ENCODE results near the gene LRRC38.
"Not testable (repeated sequence)": the region's sequence is repeated elsewhere in the genome, so short reads cannot be mapped to it uniquely, and the experiment has no call there.

The LRRC38 gene

DNA sequence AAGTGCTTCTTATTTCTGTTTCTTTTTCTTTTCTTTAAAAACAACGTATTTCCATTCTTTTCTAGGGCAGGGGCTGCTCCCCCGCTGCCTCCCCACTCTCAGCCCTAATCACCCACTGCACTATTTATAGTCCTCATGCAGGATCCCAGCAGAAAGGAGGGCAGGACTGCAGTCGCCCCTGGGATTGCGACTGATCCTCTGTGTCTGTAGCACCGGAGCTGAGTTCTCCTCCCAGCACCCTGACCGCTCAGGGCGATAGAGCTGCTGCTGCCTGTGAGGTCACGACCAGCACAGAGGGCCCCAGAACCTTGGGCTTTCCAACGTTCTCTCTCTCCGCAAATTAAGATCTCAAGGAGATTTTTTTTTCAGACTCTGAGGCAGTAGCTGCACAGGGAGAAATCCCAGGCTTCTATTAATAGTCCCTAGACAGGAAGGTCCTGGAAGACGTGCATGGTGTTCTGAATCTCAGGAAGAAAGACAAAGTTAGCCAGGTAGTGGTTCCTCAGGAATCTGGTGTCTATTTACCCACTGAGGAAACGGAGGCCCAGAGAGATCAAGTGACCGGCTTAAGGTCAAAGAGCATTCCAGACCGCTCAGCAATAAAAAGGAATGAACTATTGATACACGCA is 56.8 kb downstream of the LRRC38 start:
- FAIRE-seq, result no peak

DNA sequence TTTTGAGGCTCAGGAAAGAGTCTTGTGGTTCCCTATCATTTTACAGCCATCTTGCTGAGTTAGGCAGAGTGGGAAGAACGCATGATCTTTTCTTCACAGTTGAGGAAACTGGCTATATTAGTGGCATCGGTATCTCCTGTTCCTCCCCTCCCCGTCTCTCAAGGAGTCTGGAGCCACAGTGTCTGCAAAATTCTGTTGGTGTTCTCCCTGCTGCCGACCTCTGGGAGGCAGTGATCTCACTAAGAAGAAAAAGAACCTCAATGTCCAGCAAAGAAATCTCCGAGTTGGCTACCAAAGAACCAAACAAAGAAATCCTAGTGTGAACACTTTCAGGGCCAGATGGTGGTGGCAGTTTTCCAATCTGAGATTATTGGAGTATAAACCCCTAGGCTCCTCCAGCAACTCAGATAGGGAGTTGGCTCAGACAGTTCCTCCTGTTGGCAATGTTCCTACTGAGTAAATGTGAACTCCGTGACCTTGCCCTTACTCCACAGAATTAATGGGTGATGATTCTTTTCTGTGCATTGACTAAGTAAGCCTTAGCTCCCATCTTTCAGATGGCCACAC is 62.3 kb downstream of the LRRC38 start:
- no peak for FAIRE-seq

DNA sequence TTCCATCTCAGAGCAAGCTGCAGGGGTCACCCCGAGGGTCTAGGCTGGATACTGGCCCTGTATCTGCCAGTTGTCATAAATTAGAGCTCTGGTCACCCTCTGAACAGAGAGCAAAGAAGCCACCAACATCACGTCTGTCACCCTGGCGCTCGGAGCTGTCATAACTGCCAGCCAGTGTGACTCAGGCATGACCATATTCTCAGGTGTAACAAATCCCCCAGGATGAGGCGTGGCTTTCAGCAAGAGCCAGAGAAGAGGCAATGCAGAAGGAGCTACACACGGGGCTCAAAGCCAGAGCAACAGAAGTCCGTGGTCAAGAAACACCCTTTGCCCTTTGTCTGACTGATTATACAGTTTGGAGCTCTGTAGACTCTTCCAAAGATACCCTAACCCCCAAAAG is 63.6 kb downstream of the LRRC38 start:
- no peak for FAIRE-seq

- FAIRE-seq, result no peak
These were observed 70.3 kb downstream of the LRRC38 start for GRCh38 chr1:13443335-13443979.

- FAIRE-seq, result not testable (repeated sequence)
These were observed 74.6 kb downstream of the LRRC38 start for GRCh38 chr1:13439104-13439783.

DNA sequence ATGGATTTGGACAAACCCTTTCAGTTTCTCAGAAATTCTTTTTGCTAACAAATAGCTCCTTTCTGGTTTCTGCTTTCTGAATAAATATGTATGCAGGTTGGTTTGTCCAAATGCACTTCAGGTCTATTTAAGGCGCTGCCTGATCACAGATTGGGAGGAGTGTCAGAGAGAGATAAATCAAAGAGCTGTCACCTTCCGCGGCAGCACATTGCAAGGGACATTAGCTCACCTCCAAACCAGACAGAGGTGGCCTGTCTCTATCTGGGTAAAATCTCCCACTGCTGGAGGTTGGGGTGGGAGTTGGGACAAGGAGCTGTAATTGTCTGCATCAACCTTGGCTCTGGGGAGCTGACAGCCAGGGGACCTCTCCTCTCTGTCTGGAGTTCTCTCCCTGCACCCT is 78.3 kb downstream of the LRRC38 start:
- FAIRE-seq, result no peak

DNA sequence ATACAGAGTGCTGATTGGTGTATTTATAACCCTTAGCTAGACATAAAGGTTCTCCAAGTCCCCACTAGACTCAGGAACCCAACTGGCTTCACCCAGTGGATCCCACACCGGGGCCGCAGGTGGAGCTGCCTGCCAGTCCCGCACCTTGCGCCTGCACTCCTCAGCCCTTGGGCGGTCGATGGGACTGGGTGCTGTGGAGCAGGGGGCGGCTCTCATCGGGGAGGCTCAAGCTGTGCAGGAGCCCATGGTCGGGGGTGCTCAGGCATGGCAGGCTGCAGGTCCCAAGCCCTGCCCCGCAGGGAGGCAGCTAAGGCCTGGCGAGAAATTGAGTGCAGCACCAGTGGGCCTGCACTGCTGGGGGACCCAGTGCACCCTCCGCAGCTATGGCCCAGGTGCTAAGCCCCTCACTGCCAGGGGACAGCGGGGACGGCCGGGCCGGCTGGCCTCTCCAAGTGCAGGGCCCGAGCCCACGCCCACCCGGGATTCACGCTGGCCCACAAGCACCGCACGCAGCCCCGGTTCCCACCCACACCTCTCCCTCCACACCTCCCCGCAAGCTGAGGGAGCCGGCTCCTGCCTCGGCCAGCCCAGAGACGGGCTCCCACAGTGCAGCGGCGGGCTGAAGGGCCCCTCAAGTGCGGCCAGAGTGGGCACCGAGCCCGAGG is 80.0 kb downstream of the LRRC38 start:
- not testable (repeated sequence) for FAIRE-seq

- no peak for FAIRE-seq
These were observed 81.6 kb downstream of the LRRC38 start for GRCh38 chr1:13432251-13432650.

- FAIRE-seq, result no peak
These were observed 83.3 kb downstream of the LRRC38 start for GRCh38 chr1:13430495-13430894.
